ENCODE data around the gene ETFA. TPM values are rescaled to one million over a fixed set of nuclear protein-coding genes. Genes with fewer than 3 reads are reported as not detected.

The ETFA gene
- total RNA-seq, 1 donor from 2014 or later: 68.7 TPM

DNA sequence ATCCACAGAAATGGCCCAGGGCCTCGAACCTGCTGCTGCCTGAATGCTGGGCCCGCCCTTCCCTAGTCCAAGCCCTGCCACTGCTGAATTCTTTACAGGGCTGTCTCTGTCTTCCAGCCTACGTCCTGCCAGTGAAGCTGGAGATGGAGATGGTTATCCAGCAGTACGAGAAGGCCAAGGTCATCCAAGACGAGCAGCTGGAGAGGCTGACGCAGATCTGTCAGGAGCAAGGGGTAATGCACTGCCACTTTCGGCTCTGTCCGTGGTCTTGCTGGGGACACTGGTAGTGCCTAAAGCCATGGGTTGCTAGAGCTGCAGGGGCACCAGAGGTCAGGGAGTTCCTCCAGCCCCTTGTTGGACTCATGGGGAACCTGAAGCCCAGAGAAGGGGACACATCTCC is 135.8 kb downstream of the ETFA start:
- H3K27me3 ChIP-seq (ENCODE audit: control insufficient read depth, insufficient read depth, low read length): peaks cover 14% of the 10 kb centered on the region
- TF ChIP-seq CTCF (IDR thresholded peaks at IDR 0.05; ENCODE audit: insufficient read depth, low read length, poor library complexity, severe bottlenecking): no peak
- no peaks in the 10 kb centered on the region for H3K36me3 ChIP-seq (ENCODE audit: control insufficient read depth, insufficient read depth, low read length)
- no peak for DNase-seq (ENCODE audit: low read depth)
- H3K4me3 ChIP-seq (ENCODE audit: low read depth, low read length): no peak overlapping the region

DNA sequence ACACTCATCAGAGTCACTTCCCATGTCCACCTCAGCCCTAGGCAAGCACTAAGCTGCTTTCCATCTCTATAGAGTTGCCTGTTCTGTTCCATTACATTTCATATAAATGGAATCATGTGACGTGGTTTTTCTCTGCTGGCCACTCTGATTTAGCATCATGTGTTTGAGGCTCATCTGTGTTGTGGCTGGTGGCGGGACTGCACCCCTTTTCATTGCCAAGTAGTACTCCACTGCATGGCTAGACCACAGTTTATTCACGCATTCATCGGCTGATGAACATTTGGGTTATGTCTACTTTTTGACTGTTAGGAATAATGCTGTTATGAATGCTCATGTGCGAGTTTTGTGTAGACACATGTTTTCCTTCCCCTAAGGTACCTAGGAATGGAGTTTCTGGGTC is 136.6 kb downstream of the ETFA start:
- no peak for TF ChIP-seq CTCF (IDR thresholded peaks at IDR 0.05; ENCODE audit: insufficient read depth, low read length, poor library complexity, severe bottlenecking)
- Histone ChIP-seq H3K36me3 (ENCODE audit: control insufficient read depth, insufficient read depth, low read length) (no peaks in the 10 kb centered on the region), H3K27me3 (ENCODE audit: control insufficient read depth, insufficient read depth, low read length) (peaks cover 14% of the 10 kb centered on the region), H3K4me3 (ENCODE audit: low read depth, low read length) (no peak overlapping the region)
- DNase-seq (ENCODE audit: low read depth): no peak

GRCh38 chr15:76173317-76173834 is 137.9 kb downstream of the ETFA start:
- Histone ChIP-seq H3K4me3 (ENCODE audit: low read depth, low read length) (no peak overlapping the region), H3K27me3 (ENCODE audit: control insufficient read depth, insufficient read depth, low read length) (peaks cover 13% of the 10 kb centered on the region), H3K36me3 (ENCODE audit: control insufficient read depth, insufficient read depth, low read length) (no peaks in the 10 kb centered on the region)
- TF ChIP-seq CTCF (IDR thresholded peaks at IDR 0.05; ENCODE audit: insufficient read depth, low read length, poor library complexity, severe bottlenecking): no peak
- no peak for DNase-seq (ENCODE audit: low read depth)

- no peak for DNase-seq (ENCODE audit: low read depth)
- no peaks in the 10 kb centered on the region for H3K36me3 ChIP-seq (ENCODE audit: control insufficient read depth, insufficient read depth, low read length)
- H3K27me3 ChIP-seq (ENCODE audit: control insufficient read depth, insufficient read depth, low read length): peaks cover 7% of the 10 kb centered on the region
- TF ChIP-seq CTCF (IDR thresholded peaks at IDR 0.05; ENCODE audit: insufficient read depth, low read length, poor library complexity, severe bottlenecking): no peak
- H3K4me3 ChIP-seq (ENCODE audit: low read depth, low read length): no peak overlapping the region
Measured at GRCh38 chr15:76172782-76173181, 138.5 kb downstream of the ETFA start.

- H3K4me3 ChIP-seq (ENCODE audit: low read depth, low read length): no peak overlapping the region
- H3K36me3 ChIP-seq (ENCODE audit: control insufficient read depth, insufficient read depth, low read length): no peaks in the 10 kb centered on the region
- peaks cover 2% of the 10 kb centered on the region for H3K27me3 ChIP-seq (ENCODE audit: control insufficient read depth, insufficient read depth, low read length)
- no peak for DNase-seq (ENCODE audit: low read depth)
- TF ChIP-seq CTCF (IDR thresholded peaks at IDR 0.05; ENCODE audit: insufficient read depth, low read length, poor library complexity, severe bottlenecking): no peak
Measured at GRCh38 chr15:76169911-76170800, 141.1 kb downstream of the ETFA start.

Data from kidney epithelial cell (primary cell).